ENCODE measurements around the gene APOBEC3H.

APOBEC3H gene

GRCh38 chr22:39114112-39114511 is 17.1 kb downstream of the APOBEC3H start:
- DNase-seq, result no peak

GRCh38 chr22:39115570-39115969 is 18.5 kb downstream of the APOBEC3H start:
- DNase-seq, result no peak

- DNase-seq, result no peak
These were observed 19.1 kb downstream of the APOBEC3H start for GRCh38 chr22:39115977-39116621.

- peak; percentile 62 for DNase-seq
These were observed 20.6 kb downstream of the APOBEC3H start for GRCh38 chr22:39117585-39118191.

- no peak for DNase-seq
These were observed 23.9 kb downstream of the APOBEC3H start for GRCh38 chr22:39120983-39121382.

GRCh38 chr22:39122772-39123470 is 25.9 kb downstream of the APOBEC3H start:
- no peak for DNase-seq

- DNase-seq, result no peak
These were observed 26.9 kb downstream of the APOBEC3H start for GRCh38 chr22:39123751-39124581.

- DNase-seq, result no peak
These were observed 28.6 kb downstream of the APOBEC3H start for GRCh38 chr22:39125622-39126021.

- no peak for DNase-seq
These were observed 31.5 kb downstream of the APOBEC3H start for GRCh38 chr22:39128508-39128907.

GRCh38 chr22:39129081-39129480 is 32.0 kb downstream of the APOBEC3H start:
- no peak for DNase-seq

GRCh38 chr22:39129746-39130145 is 32.7 kb downstream of the APOBEC3H start:
- no peak for DNase-seq

GRCh38 chr22:39130152-39130704 is 33.2 kb downstream of the APOBEC3H start:
- DNase-seq, result peak; percentile 1

- DNase-seq, result no peak
These were observed 34.1 kb downstream of the APOBEC3H start for GRCh38 chr22:39130892-39131855.

GRCh38 chr22:39132281-39132680 is 35.2 kb downstream of the APOBEC3H start:
- no peak for DNase-seq

- no peak for DNase-seq
These were observed 36.0 kb downstream of the APOBEC3H start for GRCh38 chr22:39132871-39133524.

- no peak for DNase-seq
These were observed 36.8 kb downstream of the APOBEC3H start for GRCh38 chr22:39133871-39134270.

GRCh38 chr22:39134366-39135091 is 37.5 kb downstream of the APOBEC3H start:
- no peak for DNase-seq

GRCh38 chr22:39135092-39135896 is 38.2 kb downstream of the APOBEC3H start:
- peak; percentile 49 for DNase-seq

GRCh38 chr22:39136317-39136716 is 39.3 kb downstream of the APOBEC3H start:
- peak; percentile 9 for DNase-seq

Data from activated T-cell treated with anti-CD3 and anti-CD28 coated beads, Interleukin-2, amount 50 U/mL, for 1 hour (primary cell).